K562 (cell line): ENCODE data around the gene COL16A1. TPM values are rescaled to one million over a fixed set of nuclear protein-coding genes. Genes with fewer than 3 reads are reported as not detected.

Source experiments
- ATAC-seq: fragments of 200-7000 bp; cut with Tn5 transposase; 3 replicates; pipeline ENCODE4 v1.9.1; 2020; ENCODE audit warnings: moderate library complexity
- BruUV-seq: library from RNA; stranded (reverse); fragments of 400-500 nt; replicated peaks from 2 replicates; lab custom pipeline; 2021; lab: Mats Ljungman, UMichigan
- CTCF ChIA-PET: fragments of 300-600 bp; formaldehyde crosslinking; extraction: SDS; loops from one replicate; lab custom pipeline; 2021; ENCODE audit warnings: low intra/inter-chr PET ratio; lab: Yijun Ruan, JAX
- POLR2A ChIA-PET: fragments of 300-600, 350-650 bp; sonication (Branson Sonifier 250); formaldehyde crosslinking; extraction: SDS; loops from one replicate; lab custom pipeline; 2021; ENCODE audit warnings: antibody characterized with exemption, inconsistent platforms; lab: Yijun Ruan, JAX
- DNase-seq, 4 experiments: peaks; one replicate each; pipeline versions ENCODE4 v3.0.0 to v3.0.0-alpha.2; 2011 to 2018; ENCODE audit warnings: low spot score in 3 of 4, mixed read lengths in 3 of 4; ENCODE audit errors: extremely low read depth in 1 of 4
- FAIRE-seq: peaks from 2 replicates; lab custom pipeline; 2011; peaks lifted over from hg19 to GRCh38; lab: Jason Lieb, UNC
- H2AFZ ChIP-seq: 2 replicates; pipeline ENCODE4 v1.6.0; 2011; ENCODE audit warnings: low read depth, low read length, control low read depth, inconsistent platforms
- H3K27ac ChIP-seq: fragments of 200-600 bp; 3 replicates; pipeline ENCODE4 v1.8.0; 2011; ENCODE audit warnings: low read depth, mild to moderate bottlenecking, control low read depth, inconsistent platforms, low read length, moderate library complexity, mixed read lengths; ENCODE audit errors: extremely low read depth
- H3K27me3 ChIP-seq, 2 experiments: fragments of 300-600 bp in 1 of 2; 2 replicates in 1 of 2; 3 replicates in 1 of 2; pipeline versions ENCODE4 v1.6.0 to v1.8.0; 2011; ENCODE audit warnings: inconsistent platforms in 2 of 2, low read length in 2 of 2, mild to moderate bottlenecking in 1 of 2, mixed read lengths in 1 of 2, moderate library complexity in 1 of 2; ENCODE audit not compliant: control insufficient read depth in 2 of 2, insufficient read depth in 2 of 2
- H3K36me3 ChIP-seq: fragments of 300-600 bp; 3 replicates; pipeline ENCODE4 v1.8.0; 2011; ENCODE audit warnings: mild to moderate bottlenecking, low read length, inconsistent platforms; ENCODE audit not compliant: control insufficient read depth, insufficient read depth
- H3K4me1 ChIP-seq, 2 experiments: fragments of 200-600 bp in 1 of 2; replicated peaks in 1 of 2; 2 replicates in 1 of 2; 3 replicates in 1 of 2; pipeline versions ENCODE4 v1.5.1 to v1.8.0; 2011; ENCODE audit warnings: inconsistent platforms in 2 of 2, low read length in 2 of 2, mild to moderate bottlenecking in 1 of 2, mixed read lengths in 1 of 2, moderate library complexity in 1 of 2; ENCODE audit not compliant: control insufficient read depth in 2 of 2, insufficient read depth in 2 of 2
- H3K4me2 ChIP-seq: 2 replicates; pipeline ENCODE4 v1.6.1; 2011; ENCODE audit warnings: low read length, control low read depth, inconsistent platforms, mixed read lengths; ENCODE audit not compliant: insufficient read depth
- H3K4me3 ChIP-seq: fragments of 200-600 bp; sonication (generic), shearing (Covaris generic); 2 replicates; pipeline ENCODE4 v1.5.1; 2016; ENCODE audit warnings: control low read depth, inconsistent platforms
- H3K79me2 ChIP-seq: fragments of 200-600 bp; 3 replicates; pipeline ENCODE4 v1.8.0; 2011; ENCODE audit warnings: low read length, inconsistent platforms; ENCODE audit not compliant: control insufficient read depth, insufficient read depth
- H3K9ac ChIP-seq, 2 experiments: 2 replicates each; pipeline versions ENCODE4 v1.6.0 to v1.6.1; 2011; ENCODE audit warnings: low read depth in 2 of 2, low read length in 2 of 2, control low read depth in 1 of 2, inconsistent platforms in 1 of 2, mild to moderate bottlenecking in 1 of 2, mixed read lengths in 1 of 2; ENCODE audit not compliant: insufficient read depth in 1 of 2
- H3K9me1 ChIP-seq: one replicate; pipeline ENCODE4 v1.6.0; 2011; ENCODE audit warnings: inconsistent platforms, mild to moderate bottlenecking, low read length, moderate library complexity; ENCODE audit not compliant: control insufficient read depth, insufficient read depth
- H3K9me3 ChIP-seq: replicated peaks from 2 replicates; pipeline ENCODE4 v1.5.1; 2011; ENCODE audit warnings: low read depth, low read length, inconsistent platforms; ENCODE audit not compliant: control insufficient read depth, insufficient read depth
- H4K20me1 ChIP-seq: replicated peaks from 2 replicates; pipeline ENCODE4 v1.6.1; 2011; ENCODE audit warnings: low read length, inconsistent platforms, mixed read lengths; ENCODE audit not compliant: control insufficient read depth, insufficient read depth
- CREB1 ChIP-seq, 2 experiments: sonication (generic) in 1 of 2; formaldehyde crosslinking in 1 of 2; IDR thresholded peaks; 2 replicates each; pipeline versions ENCODE4 v1.6.1 to v1.8.0; 2012 to 2022; ENCODE audit warnings: inconsistent platforms in 1 of 2, mild to moderate bottlenecking in 1 of 2, missing genetic modification reagents in 1 of 2, moderate library complexity in 1 of 2
- CTCF ChIP-seq, 3 experiments: IDR thresholded peaks in 2 of 3; conservative IDR thresholded peaks in 1 of 3; 2 replicates each; pipeline ENCODE4 v1.5.1; 2011 to 2012; ENCODE audit warnings: low read length in 3 of 3, mild to moderate bottlenecking in 3 of 3, control low read depth in 2 of 3, improper control_type of control experiment in 1 of 3, inconsistent platforms in 1 of 3, low read depth in 1 of 3, mixed read lengths in 1 of 3, moderate library complexity in 1 of 3; ENCODE audit not compliant: insufficient read depth in 2 of 3
- FOXJ2 ChIP-seq: fragments of 200-800 bp; sonication (Bioruptor generic); IDR thresholded peaks from 2 replicates; pipeline ENCODE4 v1.6.1; 2016; ENCODE audit warnings: missing genetic modification characterization, missing compliant biosample characterization
- HNRNPL ChIP-seq: fragments of 200-400 bp; formaldehyde crosslinking; IDR thresholded peaks from 2 replicates; pipeline ENCODE4 v1.6.1; 2017; ENCODE audit warnings: low read depth, mild to moderate bottlenecking, low read length
- HOMEZ ChIP-seq: fragments of 250-450 bp; sonication (Bioruptor Pico); IDR thresholded peaks from 2 replicates; pipeline ENCODE4 v1.4.0; 2020; ENCODE audit warnings: mild to moderate bottlenecking, moderate library complexity
- L3MBTL2 ChIP-seq: fragments of 450-650 bp; IDR thresholded peaks from 2 replicates; pipeline ENCODE4 v1.6.1; 2016; ENCODE audit warnings: mild to moderate bottlenecking, moderate library complexity
- POLR2B ChIP-seq: fragments of 450-650 bp; IDR thresholded peaks from 2 replicates; pipeline ENCODE4 v1.6.1; 2018; ENCODE audit warnings: low read depth; ENCODE audit not compliant: partially characterized antibody
- THRA ChIP-seq: fragments of 450-650 bp; IDR thresholded peaks from 2 replicates; pipeline ENCODE4 v1.6.1; 2017; ENCODE audit warnings: mild to moderate bottlenecking, moderate library complexity
- XRCC4 ChIP-seq: IDR thresholded peaks from one replicate; pipeline ENCODE4 v1.6.1; 2011; ENCODE audit not compliant: insufficient read depth, insufficient read length; ENCODE audit errors: extremely low read depth
- ZBTB43 ChIP-seq: sonication (generic); formaldehyde crosslinking; IDR thresholded peaks from 2 replicates; pipeline ENCODE4 v1.8.0; 2023; ENCODE audit warnings: mild to moderate bottlenecking, missing genetic modification reagents
- ZFP36 ChIP-seq: fragments of 150-350 bp; IDR thresholded peaks from 2 replicates; pipeline ENCODE4 v1.6.1; 2018; ENCODE audit warnings: low read length, low read depth; ENCODE audit not compliant: partially characterized antibody
- WGBS: fragments of 100-300 bp; shearing (Covaris generic); methylation state at CpG from one replicate; pipeline ENCODE4 v1.1.6; 2016; ENCODE audit warnings: low coverage, mixed read lengths; ENCODE audit not compliant: insufficient coverage; ENCODE audit errors: missing lambda C conversion rate; 5-methylcytosine and 5-hydroxymethylcytosine counted together
- in situ Hi-C: fragments of 300-500 bp; cut with MboI; formaldehyde crosslinking; loops from 4 replicates; pipeline ENCODE4 v1.15.0; 2018; ENCODE audit warnings: inconsistent platforms, mixed read lengths
- intact Hi-C: fragments of 100-400 bp; cut with micrococcal nuclease; formaldehyde crosslinking; loops from 2 replicates; pipeline ENCODE4 v1.14.2; 2022
- polyA plus RNA-seq, 8 experiments: library from polyadenylated mRNA; depleted of rRNA in 4 of 8; stranded (reverse) in 5 of 8; unstranded in 3 of 8; fragments of >200 nt; fragmentation: Nextera tagmentation in 2 of 8; fragmentation: Illumina TruSeq in 1 of 8; extraction: Ambion mirVana in 2 of 8; extraction: Trizol in 1 of 8; gene quantifications; 2 replicates each; pipeline versions ENCODE4 v1.2.1 to v1.2.3, GENCODE V29; 2011 to 2014; ENCODE audit warnings: inconsistent platforms in 1 of 8, missing spikeins in 1 of 8
- total RNA-seq, 7 experiments: library from RNA; depleted of rRNA in 6 of 7; stranded (reverse); fragments of >200 nt in 6 of 7; fragmentation: Illumina TruSeq in 2 of 7; extraction: Trizol in 2 of 7; gene quantifications; 2 replicates each; pipeline versions ENCODE4 v1.2.1 to v1.2.3, GENCODE V29; 2011 to 2021; ENCODE audit warnings: low replicate concordance in 1 of 7

The COL16A1 gene
- total and polyA plus RNA-seq, 9 of the 15 experiments (the other 6 are each of a cell fraction or from before 2014, with no cell fraction given) = 0.11 to 0.60 (median 0.11) TPM; not detected in 6

- TF ChIP-seq THRA = no peak
- no peak for TF ChIP-seq XRCC4
- TF ChIP-seq ZFP36 = no peak
- TF ChIP-seq POLR2B = no peak
- TF ChIP-seq L3MBTL2 = no peak
Measured at GRCh38 chr1:31733389-31734219, 29.8 kb upstream of the COL16A1 start (continued).

GRCh38 chr1:31732751-31733289 is 29.0 kb upstream of the COL16A1 start:
- Histone ChIP-seq H3K9me3 (no peaks in the 10 kb centered on the region), H3K4me3 (no peak overlapping the region), H3K27me3 (peaks cover 79 to 94% of the 10 kb centered on the region in 2 experiments), H3K9me1 (no peaks in the 10 kb centered on the region), H3K4me1 (peaks cover 0 to 19% of the 10 kb centered on the region in 2 experiments; a peak in 1 of 5 replicates), H3K36me3 (no peaks in the 10 kb centered on the region), H3K9ac (peak overlapping the region in 1 of 2 experiments; percentile 39; a peak in 1 of 4 replicates), H4K20me1 (peaks cover 27% of the 10 kb centered on the region), H3K79me2 (no peaks in the 10 kb centered on the region), H3K4me2 (no peak overlapping the region), H2AFZ (no peak overlapping the region), H3K27ac (no peak overlapping the region)
- FAIRE-seq (no peak), DNase-seq (no peak), ATAC-seq (peak; percentile 70)
- 6% methylated on average over 18 of the region's 18 CpGs for WGBS
- intact Hi-C loops (no loop called here), in situ Hi-C loops (no loop called here)
- BruUV-seq = no TSS peak
- CTCF ChIA-PET = no interaction called here
- TF ChIP-seq ZBTB43 (CRISPR knock-in tag) (no peak), CREB1 (IDR thresholded peaks at IDR 0.05) (peak; percentile 27; the same call in 1 of the 2 replicates), CREB1 (CRISPR knock-in tag; IDR thresholded peaks at IDR 0.05) (no peak), HOMEZ (CRISPR knock-in tag) (no peak), HNRNPL (no peak), FOXJ2 (tag) (no peak), CTCF (IDR thresholded peaks at IDR 0.05 in 2 of 3, conservative IDR thresholded peaks at IDR 0.05 in 1 of 3; ENCODE audit: insufficient read depth in 2 of 3, low read depth in 1 of 3, low read length in 3 of 3) (peak in 2 of 3 experiments; percentile 18 to 19; a peak in 1 of 6 replicates)
- POLR2A ChIA-PET = interaction anchor here (0.7 kb wide), 1 partner anchor 312 kb away, joined by 4 read pairs; no protein-coding TSS in a partner anchor
